Measurements from ENCODE around the gene FLT3. TPM values are rescaled to one million over a fixed set of nuclear protein-coding genes. Genes with fewer than 3 reads are reported as not detected.

The FLT3 gene
- polyA plus RNA-seq, 3 donors = 2.1 to 5.3 (median 3.7) TPM

DNA sequence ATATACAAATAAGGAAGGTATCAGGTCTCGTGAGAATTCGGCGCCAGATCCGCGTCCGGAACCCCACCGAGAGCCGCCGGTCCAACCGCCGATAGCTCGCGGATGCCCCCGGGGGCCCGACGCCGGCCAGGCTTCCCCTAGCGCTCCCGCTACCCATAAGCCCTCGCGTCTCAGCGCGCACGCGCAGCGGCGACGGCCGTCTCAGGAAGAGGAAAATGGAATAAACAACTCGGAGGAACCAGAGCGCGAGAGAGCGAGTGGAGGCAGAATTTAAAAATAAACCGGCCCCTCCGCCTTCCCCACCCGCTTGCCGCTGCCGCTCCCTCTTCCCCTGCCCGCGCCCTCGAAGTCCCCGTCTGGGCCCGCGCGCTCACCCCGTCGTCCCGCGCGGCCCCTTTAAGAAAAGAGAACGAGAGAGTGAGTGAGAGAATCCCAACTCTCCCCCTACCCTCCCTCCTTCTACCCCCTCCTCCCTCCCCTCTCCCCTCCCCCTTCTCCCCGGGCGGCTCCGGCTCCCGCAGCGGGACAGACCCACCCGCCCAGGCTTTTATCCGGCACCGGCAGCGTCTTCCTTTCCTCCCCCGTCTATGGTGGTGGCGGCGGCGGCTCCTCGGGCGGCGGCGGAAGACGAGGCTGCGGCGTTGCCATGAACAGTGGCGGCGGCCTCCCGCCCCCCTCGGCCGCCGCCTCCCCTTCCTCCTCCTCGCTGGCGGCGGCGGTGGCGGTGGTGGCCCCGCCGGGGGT is 37.8 kb upstream of the FLT3 start, which contains the start of gene PAN3:
PAN3 (plus strand) TSS at position 534 of the 744 bp plus-strand sequence; CDS start at position 647, 113 bp downstream.
- Mint-ChIP-seq H3K4me3 (peak within 1 kb of the TSS; percentile 86 to 97), H3K36me3 (peaks cover 0 to 3% of the 10 kb centered on the region in 2 donors), H3K27ac (peak within 1 kb of the TSS; percentile 95 to 99 (median 98)), H3K9me3 (no peaks in the 10 kb centered on the region), H3K27me3 (ENCODE audit: low read depth in 3 of 3) (peaks cover 0 to 1% (median 0%) of the 10 kb centered on the region in 3 donors), H3K4me1 (peaks cover 50% of the 10 kb centered on the region)
- Histone ChIP-seq H3K4me1 (ENCODE audit: control insufficient read depth in 1 of 2, insufficient read depth in 2 of 2, low read length in 2 of 2) (peaks cover 34 to 47% of the 10 kb centered on the region in 2 donors), H3K36me3 (replicated peaks in 1 of 2; ENCODE audit: control insufficient read depth in 1 of 2, insufficient read depth in 2 of 2, low read length in 2 of 2) (no peaks in the 10 kb centered on the region), H2AFZ (ENCODE audit: insufficient read depth, low read depth, low read length, poor library complexity, severe bottlenecking) (peak within 1 kb of the TSS; percentile 69), H3K4me2 (replicated peaks; ENCODE audit: extremely low read depth, low read length, poor library complexity, severe bottlenecking) (peak within 1 kb of the TSS; percentile 81), H3K4me3 (replicated peaks in 1 of 3; ENCODE audit: low read depth in 2 of 3, low read length in 3 of 3) (peak within 1 kb of the TSS; percentile 69 to 91 (median 86)), H3K79me2 (ENCODE audit: insufficient read depth, low read length) (peaks cover 72% of the 10 kb centered on the region), H4K20me1 (ENCODE audit: insufficient read depth, low read length) (peaks cover 40% of the 10 kb centered on the region), H3K27me3 (ENCODE audit: control insufficient read depth in 2 of 2, insufficient read depth in 2 of 2, low read length in 2 of 2) (no peaks in the 10 kb centered on the region), H3K9me3 (replicated peaks in 1 of 2; ENCODE audit: control insufficient read depth in 1 of 2, insufficient read depth in 1 of 2, low read length in 2 of 2) (no peaks in the 10 kb centered on the region), H3K27ac (ENCODE audit: low read depth in 1 of 2, low read length in 2 of 2) (peak within 1 kb of the TSS; percentile 92 to 93), H3K9ac (ENCODE audit: insufficient read depth, low read length, poor library complexity, severe bottlenecking) (peak within 1 kb of the TSS; percentile 99)
- DNase-seq = peak; percentile 86 to 90 (median 90)
- 0% methylated on average over 50 of the region's 84 CpGs for WGBS (ENCODE audit: insufficient coverage)
- TF ChIP-seq, protein P1, sequence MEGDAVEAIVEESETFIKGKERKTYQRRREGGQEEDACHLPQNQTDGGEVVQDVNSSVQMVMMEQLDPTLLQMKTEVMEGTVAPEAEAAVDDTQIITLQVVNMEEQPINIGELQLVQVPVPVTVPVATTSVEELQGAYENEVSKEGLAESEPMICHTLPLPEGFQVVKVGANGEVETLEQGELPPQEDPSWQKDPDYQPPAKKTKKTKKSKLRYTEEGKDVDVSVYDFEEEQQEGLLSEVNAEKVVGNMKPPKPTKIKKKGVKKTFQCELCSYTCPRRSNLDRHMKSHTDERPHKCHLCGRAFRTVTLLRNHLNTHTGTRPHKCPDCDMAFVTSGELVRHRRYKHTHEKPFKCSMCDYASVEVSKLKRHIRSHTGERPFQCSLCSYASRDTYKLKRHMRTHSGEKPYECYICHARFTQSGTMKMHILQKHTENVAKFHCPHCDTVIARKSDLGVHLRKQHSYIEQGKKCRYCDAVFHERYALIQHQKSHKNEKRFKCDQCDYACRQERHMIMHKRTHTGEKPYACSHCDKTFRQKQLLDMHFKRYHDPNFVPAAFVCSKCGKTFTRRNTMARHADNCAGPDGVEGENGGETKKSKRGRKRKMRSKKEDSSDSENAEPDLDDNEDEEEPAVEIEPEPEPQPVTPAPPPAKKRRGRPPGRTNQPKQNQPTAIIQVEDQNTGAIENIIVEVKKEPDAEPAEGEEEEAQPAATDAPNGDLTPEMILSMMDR (IDR thresholded peaks at IDR 0.05) = no peak
- intact Hi-C loops (cut with micrococcal nuclease) = loop anchor here (5.0 to 10.0 kb wide), 2 partner anchors 91 to 103 kb away; no protein-coding TSS in a partner anchor

DNA sequence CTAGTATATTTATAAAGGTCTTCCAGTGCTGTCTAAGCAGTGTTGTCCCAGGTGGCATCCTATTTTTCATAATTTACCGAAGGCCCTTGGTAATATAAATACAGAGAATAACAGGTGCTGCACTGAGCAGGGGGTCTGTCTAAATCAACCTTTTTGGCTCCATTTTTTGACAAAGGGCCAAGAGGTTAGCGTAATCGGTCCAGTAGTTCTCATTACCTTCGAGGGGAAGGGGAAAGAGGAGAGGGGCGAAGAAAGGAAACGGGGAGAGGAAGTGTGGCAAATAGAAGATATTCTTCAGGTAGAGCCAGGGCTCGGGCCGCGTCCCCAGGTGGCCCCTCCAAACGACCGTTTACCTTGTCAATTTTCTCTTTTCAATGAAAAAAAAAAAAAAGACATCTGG is 37.2 kb upstream of the FLT3 start:
- H3K4me2 ChIP-seq (replicated peaks; ENCODE audit: extremely low read depth, low read length, poor library complexity, severe bottlenecking) = peak overlapping the region; percentile 81
- peak in 1 of 3 donors; percentile 20 for DNase-seq
- peak overlapping the region; percentile 69 for H2AFZ ChIP-seq (ENCODE audit: insufficient read depth, low read depth, low read length, poor library complexity, severe bottlenecking)
- 0% methylated on average over 3 of the region's 11 CpGs for WGBS (ENCODE audit: insufficient coverage)
- H3K27ac ChIP-seq (ENCODE audit: low read depth in 1 of 2, low read length in 2 of 2) = peak overlapping the region; percentile 92 to 93
- H3K36me3 ChIP-seq (replicated peaks in 1 of 2; ENCODE audit: control insufficient read depth in 1 of 2, insufficient read depth in 2 of 2, low read length in 2 of 2) = no peaks in the 10 kb centered on the region
- Mint-ChIP-seq H3K27ac (peak overlapping the region; percentile 95 to 99 (median 98)), H3K4me1 (peaks cover 45% of the 10 kb centered on the region), H3K36me3 (peaks cover 0 to 3% of the 10 kb centered on the region in 2 donors), H3K27me3 (ENCODE audit: low read depth in 3 of 3) (peaks cover 0 to 1% (median 0%) of the 10 kb centered on the region in 3 donors), H3K9me3 (no peaks in the 10 kb centered on the region), H3K4me3 (peak overlapping the region; percentile 86 to 94)
- no peaks in the 10 kb centered on the region for H3K27me3 ChIP-seq (ENCODE audit: control insufficient read depth in 2 of 2, insufficient read depth in 2 of 2, low read length in 2 of 2)
- TF ChIP-seq, protein P1 (IDR thresholded peaks at IDR 0.05) = no peak
- intact Hi-C loops (cut with micrococcal nuclease) = loop anchor here (5.0 to 10.0 kb wide), 2 partner anchors 90 to 103 kb away; no protein-coding TSS in a partner anchor
- H3K4me3 ChIP-seq (replicated peaks in 1 of 3; ENCODE audit: low read depth in 2 of 3, low read length in 3 of 3) = peak overlapping the region; percentile 69 to 91 (median 86)
- H3K79me2 ChIP-seq (ENCODE audit: insufficient read depth, low read length) = peaks cover 66% of the 10 kb centered on the region
- peaks cover 34% of the 10 kb centered on the region for H4K20me1 ChIP-seq (ENCODE audit: insufficient read depth, low read length)
- no peaks in the 10 kb centered on the region for H3K9me3 ChIP-seq (replicated peaks in 1 of 2; ENCODE audit: control insufficient read depth in 1 of 2, insufficient read depth in 1 of 2, low read length in 2 of 2)
- H3K9ac ChIP-seq (ENCODE audit: insufficient read depth, low read length, poor library complexity, severe bottlenecking) = peak overlapping the region; percentile 99
- peaks cover 30 to 41% of the 10 kb centered on the region in 2 donors for H3K4me1 ChIP-seq (ENCODE audit: control insufficient read depth in 1 of 2, insufficient read depth in 2 of 2, low read length in 2 of 2)
